ENCODE measurements around the gene TXNL4A. TPM values are rescaled to one million over a fixed set of nuclear protein-coding genes. Genes with fewer than 3 reads are reported as not detected.

Gene TXNL4A
- total RNA-seq, 3 donors from 2014 or later: 64.1 to 83.4 (median 76.7) TPM

DNA sequence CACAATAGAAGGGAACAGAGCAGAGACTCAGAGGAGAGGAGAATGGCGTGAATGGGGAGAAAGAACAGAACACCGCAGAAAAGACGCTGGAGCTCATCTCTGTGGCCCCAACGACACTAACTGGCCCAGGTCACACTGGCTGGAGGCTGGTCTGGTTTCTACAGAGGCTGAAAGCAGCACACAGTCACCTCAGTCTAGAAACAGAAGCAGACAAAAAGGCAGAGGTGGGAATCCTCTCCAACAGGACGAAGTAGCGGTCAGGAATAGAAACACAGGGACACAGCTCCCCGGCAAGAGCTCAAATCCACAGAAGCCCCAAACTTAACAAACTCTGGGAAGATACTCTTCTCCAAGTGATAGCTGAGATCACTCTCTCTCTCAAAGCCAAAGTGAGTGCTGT, 46.2 kb downstream of the TXNL4A start:
- peak; percentile 3 to 14 (median 8) for DNase-seq
- Histone ChIP-seq H3K9me3 (no peaks in the 10 kb centered on the region), H3K4me3 (no peak overlapping the region), H3K4me1 (ENCODE audit: low read depth) (peaks cover 38% of the 10 kb centered on the region), H3K36me3 (ENCODE audit: low read depth) (no peaks in the 10 kb centered on the region)
- TF ChIP-seq, protein P1, sequence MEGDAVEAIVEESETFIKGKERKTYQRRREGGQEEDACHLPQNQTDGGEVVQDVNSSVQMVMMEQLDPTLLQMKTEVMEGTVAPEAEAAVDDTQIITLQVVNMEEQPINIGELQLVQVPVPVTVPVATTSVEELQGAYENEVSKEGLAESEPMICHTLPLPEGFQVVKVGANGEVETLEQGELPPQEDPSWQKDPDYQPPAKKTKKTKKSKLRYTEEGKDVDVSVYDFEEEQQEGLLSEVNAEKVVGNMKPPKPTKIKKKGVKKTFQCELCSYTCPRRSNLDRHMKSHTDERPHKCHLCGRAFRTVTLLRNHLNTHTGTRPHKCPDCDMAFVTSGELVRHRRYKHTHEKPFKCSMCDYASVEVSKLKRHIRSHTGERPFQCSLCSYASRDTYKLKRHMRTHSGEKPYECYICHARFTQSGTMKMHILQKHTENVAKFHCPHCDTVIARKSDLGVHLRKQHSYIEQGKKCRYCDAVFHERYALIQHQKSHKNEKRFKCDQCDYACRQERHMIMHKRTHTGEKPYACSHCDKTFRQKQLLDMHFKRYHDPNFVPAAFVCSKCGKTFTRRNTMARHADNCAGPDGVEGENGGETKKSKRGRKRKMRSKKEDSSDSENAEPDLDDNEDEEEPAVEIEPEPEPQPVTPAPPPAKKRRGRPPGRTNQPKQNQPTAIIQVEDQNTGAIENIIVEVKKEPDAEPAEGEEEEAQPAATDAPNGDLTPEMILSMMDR (IDR thresholded peaks at IDR 0.05): no peak
- intact Hi-C loops (cut with DNase I, micrococcal nuclease): no loop called here
- no peak for ATAC-seq

- ATAC-seq: no peak
- no peaks in the 10 kb centered on the region for H3K36me3 ChIP-seq (ENCODE audit: low read depth)
- TF ChIP-seq, protein P1 (IDR thresholded peaks at IDR 0.05): no peak
- H3K4me1 ChIP-seq (ENCODE audit: low read depth): peaks cover 40% of the 10 kb centered on the region
- DNase-seq: peak; percentile 4 to 31 (median 25)
- H3K4me3 ChIP-seq: no peak overlapping the region
- no peaks in the 10 kb centered on the region for H3K9me3 ChIP-seq
- intact Hi-C loops (cut with DNase I, micrococcal nuclease): no loop called here
Measured at GRCh38 chr18:79941473-79942119, 46.8 kb downstream of the TXNL4A start.

- Histone ChIP-seq H3K4me1 (ENCODE audit: low read depth) (peaks cover 45% of the 10 kb centered on the region), H3K4me3 (no peak overlapping the region), H3K9me3 (no peaks in the 10 kb centered on the region), H3K36me3 (ENCODE audit: low read depth) (no peaks in the 10 kb centered on the region)
- no peak for ATAC-seq
- peak; percentile 4 to 34 (median 23) for DNase-seq
- intact Hi-C loops (cut with DNase I, micrococcal nuclease): no loop called here
- TF ChIP-seq, protein P1 (IDR thresholded peaks at IDR 0.05): no peak
Measured at GRCh38 chr18:79940814-79941472, 47.4 kb downstream of the TXNL4A start.

DNA sequence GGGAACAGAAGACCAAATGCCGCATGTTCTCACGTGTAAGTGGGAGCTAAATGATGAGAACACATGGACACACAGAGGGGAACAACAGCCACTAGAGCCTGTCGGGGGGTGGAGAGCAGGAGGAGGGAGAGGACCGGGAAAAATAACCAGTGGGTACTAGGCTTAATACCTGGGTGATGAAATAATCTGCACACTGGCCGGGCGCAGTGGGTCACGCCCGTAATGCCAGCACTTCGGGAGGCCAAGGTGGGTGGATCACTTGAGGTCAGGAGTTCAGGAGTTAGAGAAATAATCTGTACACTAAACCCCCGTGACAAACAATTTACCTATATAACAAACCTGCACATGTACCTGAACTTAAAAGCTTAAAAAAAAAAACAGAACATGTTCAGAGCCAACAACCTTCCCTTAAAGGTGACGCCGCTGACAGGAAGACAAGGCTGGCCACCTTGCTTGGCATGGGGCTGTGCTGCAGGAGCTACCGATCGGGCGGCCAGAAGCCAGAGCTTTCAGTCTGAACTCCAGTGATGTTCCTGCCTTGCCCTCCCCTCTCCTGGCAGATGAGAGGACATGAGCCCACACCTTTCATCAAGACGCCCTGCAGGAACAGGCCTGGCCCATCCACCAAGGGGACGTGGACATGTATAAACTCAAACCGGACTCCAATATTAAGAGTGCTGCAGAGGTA, 48.1 kb downstream of the TXNL4A start:
- intact Hi-C loops (cut with DNase I, micrococcal nuclease): no loop called here
- H3K4me1 ChIP-seq (ENCODE audit: low read depth): peaks cover 45% of the 10 kb centered on the region
- DNase-seq (peak; percentile 6 to 41 (median 30)), ATAC-seq (no peak)
- H3K4me3 ChIP-seq: no peak overlapping the region
- H3K36me3 ChIP-seq (ENCODE audit: low read depth): no peaks in the 10 kb centered on the region
- TF ChIP-seq, protein P1 (IDR thresholded peaks at IDR 0.05): no peak
- no peaks in the 10 kb centered on the region for H3K9me3 ChIP-seq

- intact Hi-C loops (cut with DNase I, micrococcal nuclease): no loop called here
- Histone ChIP-seq H3K4me3 (no peak overlapping the region), H3K4me1 (ENCODE audit: low read depth) (peaks cover 47% of the 10 kb centered on the region), H3K36me3 (ENCODE audit: low read depth) (no peaks in the 10 kb centered on the region), H3K9me3 (no peaks in the 10 kb centered on the region)
- TF ChIP-seq, protein P1 (IDR thresholded peaks at IDR 0.05): no peak
- ATAC-seq (no peak), DNase-seq (peak in 2 of 3 donors; percentile 5 to 18)
Measured at GRCh38 chr18:79939096-79939495, 49.3 kb downstream of the TXNL4A start.
